Activated gamma-delta T cell treated with Interleukin-2 at 50 U/mL for 16 hours (primary cell): ENCODE data around the gene SRPK1.
"Not testable (repeated sequence)": the region's sequence is repeated elsewhere in the genome, so short reads cannot be mapped to it uniquely, and the experiment has no call there.

Source experiments
- DNase-seq: peaks from one replicate; pipeline ENCODE4 v3.0.0-alpha.2; 2020

The SRPK1 gene

GRCh38 chr6:35920793-35921732 lies at the start of gene SRPK1:
SRPK1 (minus strand) TSS chr6:35921098; CDS start chr6:35921056, 42 bp downstream.
- peak; percentile 80 for DNase-seq

GRCh38 chr6:35970181-35970580 lies 49.3 kb upstream of the SRPK1 start:
- DNase-seq, result no peak

GRCh38 chr6:35969646-35970045 lies 48.7 kb upstream of the SRPK1 start:
- no peak for DNase-seq

DNA sequence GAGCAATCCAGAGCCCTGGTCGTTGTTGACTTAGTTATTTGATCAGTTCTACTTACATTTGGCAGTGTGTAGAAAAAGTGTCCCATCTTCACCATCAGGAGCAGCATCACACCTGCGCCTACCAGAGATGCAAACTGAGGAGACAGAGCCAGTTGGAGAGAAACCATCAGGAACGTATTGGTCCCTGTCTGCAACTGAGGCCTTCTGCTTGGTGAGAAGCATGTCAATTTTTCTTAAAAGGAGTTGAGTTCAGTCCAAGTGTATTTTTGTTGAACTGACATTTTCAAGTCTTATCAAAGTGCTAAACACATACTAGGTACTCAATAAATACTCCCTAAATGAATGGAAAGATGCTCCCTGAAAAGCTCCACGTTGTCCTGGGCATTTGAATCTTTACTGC lies 47.9 kb upstream of the SRPK1 start:
- DNase-seq, result no peak

DNA sequence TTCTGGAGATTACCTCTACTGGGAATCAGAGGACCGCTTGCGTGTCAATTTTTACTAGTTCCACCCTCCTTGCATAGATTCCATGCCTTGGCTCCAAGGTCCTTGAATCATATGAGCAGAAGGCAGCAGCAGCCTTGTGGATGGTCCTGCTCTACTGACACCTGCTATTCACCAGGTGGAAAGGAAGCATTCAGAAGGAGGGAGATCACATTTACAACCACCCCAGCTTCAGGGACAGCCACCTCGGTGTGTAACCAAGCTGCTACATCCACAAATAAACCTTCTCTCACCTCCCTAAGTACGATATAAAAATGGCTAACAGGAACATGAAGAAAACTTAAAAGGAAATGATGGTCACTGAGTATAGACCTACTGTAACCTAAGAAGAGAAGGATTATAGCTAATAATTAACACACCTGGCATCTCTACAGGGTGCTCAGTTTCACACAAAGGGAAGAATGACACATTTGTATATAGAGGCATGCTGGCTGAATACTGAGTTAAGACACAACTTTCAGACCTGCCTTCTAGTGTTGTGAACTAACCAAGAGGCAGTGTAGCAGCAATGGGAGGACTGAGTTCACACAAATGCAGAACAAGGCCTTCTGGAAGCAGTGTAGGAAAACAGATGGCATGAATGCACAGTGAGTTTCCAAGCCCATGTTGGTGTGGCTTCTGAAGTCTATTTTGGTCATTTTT lies 46.3 kb upstream of the SRPK1 start:
- no peak for DNase-seq

DNA sequence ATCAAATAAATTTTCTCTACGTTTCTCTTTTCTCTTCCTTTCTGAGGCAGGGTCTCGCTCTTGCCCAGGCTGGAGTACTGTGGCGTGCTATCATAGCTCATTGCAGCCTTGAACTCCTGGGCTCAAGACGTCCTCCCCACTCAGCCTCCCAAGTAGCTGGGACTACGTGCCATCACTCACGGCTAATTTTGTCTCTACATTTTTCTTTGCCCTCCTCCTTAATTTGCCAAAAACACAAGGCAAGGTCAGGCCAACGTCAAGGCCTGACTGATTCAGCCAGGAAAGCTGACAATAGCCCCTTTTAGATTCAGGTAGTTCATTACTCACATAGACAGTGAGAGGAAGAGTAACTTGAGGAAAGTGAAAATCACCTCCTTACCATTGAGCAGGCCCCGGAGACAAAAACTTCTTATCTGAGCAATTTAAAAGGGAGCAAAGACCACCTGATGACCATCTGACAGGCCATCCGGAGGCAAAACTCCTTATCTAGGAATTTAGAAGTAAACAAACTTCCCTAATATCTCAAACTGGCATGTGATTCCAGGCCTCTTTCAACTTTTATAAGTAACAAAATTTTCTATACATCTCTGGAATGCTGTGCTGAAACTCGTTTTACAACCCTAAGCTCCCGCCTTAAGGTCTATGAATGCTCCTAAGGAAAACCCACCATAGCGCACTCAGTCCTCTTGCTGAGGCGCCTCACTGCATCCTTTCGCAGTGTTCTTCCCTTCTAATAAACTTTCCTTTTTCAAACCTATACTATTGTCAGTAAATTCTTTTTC lies 42.1 kb upstream of the SRPK1 start:
- no peak for DNase-seq

DNA sequence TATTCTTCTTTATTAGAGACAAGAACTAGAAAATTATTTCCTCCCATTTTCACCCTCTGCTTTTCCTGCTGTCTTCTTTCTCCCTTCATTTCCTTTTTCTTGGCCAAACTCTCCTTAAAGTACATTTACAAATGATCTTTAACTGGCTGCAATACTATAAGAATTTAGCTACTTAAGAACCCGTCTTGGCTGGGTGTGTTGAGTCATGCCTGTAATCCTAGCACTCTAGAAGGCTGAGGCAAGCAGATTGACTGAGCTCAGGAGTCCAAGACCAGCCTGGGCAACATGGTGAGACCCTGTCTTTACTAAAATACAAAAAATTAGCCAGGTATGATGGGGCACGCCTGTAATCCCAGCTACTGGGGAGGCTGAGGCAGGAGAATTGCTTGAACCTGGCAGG lies 39.3 kb upstream of the SRPK1 start:
- DNase-seq, result no peak

- no peak for DNase-seq
Observed at GRCh38 chr6:35955970-35956369, 35.1 kb upstream of the SRPK1 start.

DNA sequence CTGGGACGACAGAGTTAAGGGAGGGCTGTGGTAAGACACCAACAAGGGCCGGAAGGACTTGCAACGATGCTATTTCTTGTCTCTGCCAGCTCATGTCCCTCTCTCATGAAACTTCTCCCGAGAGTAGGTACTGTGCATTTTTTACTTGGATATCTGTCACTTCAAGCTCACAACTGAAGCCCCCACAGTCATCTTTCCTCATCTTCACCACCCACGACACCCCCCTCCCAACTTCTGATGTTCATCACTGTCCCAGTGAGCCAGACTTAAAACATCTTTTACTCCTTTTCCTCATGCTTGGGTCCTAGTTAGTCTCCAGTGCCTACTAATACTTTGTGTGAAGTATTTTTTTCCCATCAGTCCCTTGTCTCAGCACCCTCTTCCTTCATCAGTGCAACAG lies 34.6 kb upstream of the SRPK1 start:
- DNase-seq, result no peak

DNA sequence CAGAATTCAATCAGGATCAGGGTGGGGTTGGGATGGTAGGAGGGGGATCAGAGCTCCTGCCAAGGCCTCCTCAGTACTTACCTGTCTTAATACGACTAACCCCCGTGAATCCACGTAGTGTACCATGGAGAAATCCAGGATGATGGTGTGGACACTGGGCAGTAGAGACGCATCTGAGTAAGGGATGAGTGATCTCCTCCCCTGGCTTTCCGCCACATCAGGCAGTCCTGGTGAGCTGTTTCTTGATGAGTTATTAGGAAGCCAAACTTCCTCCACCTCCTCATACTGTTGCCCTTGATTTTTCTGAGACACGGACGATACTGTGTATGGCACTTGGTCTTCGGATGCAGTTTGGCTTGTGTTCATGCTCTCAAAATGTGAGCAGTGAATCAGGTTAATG lies 34.2 kb upstream of the SRPK1 start:
- DNase-seq, result no peak

DNA sequence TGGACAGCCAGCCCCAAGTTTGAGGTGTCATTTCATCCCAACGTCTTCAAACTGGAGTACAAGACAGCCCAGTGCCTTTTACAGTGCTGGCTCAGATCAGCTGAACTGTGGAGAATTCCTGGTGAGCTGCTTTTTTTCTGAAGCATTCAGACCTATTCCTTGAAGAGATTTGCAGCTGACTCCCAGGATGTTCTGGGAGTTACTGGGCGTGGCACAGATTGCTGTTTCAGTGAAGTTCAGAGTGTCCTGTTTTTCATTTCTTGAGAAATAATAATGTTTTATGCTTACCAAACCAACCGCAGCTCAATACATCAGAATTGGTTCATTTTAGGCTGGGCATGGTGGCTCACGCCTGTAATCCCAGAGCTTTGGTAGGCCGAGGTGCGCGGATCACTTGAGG lies 33.4 kb upstream of the SRPK1 start:
- DNase-seq, result no peak

GRCh38 chr6:35948725-35949124 lies 27.8 kb upstream of the SRPK1 start:
- DNase-seq, result no peak

- no peak for DNase-seq
Observed at GRCh38 chr6:35945650-35946025, 24.7 kb upstream of the SRPK1 start.

- DNase-seq, result no peak
Observed at GRCh38 chr6:35943390-35943789, 22.5 kb upstream of the SRPK1 start.

DNA sequence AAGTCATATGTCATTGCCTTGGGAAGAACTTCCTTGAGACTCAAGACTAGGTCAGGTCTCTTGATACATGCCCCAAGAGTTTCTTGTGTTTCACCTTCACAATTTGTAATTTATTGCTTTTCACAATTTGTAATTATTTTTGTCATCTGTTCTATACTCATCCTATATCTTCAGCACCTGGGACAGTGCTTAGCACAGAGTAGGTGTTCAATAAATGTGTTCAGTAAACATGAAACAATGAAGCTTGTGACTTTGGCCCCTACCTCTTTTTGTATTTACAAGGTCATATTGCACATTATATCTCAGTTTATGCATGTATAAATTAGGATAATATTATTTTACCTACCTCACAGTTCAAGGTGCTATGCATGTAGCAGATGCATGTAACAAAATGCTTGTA lies 21.5 kb upstream of the SRPK1 start:
- no peak for DNase-seq

- DNase-seq, result not testable (repeated sequence)
Observed at GRCh38 chr6:35941170-35941569, 20.3 kb upstream of the SRPK1 start.

GRCh38 chr6:35940014-35940413 lies 19.1 kb upstream of the SRPK1 start:
- DNase-seq, result not testable (repeated sequence)

DNA sequence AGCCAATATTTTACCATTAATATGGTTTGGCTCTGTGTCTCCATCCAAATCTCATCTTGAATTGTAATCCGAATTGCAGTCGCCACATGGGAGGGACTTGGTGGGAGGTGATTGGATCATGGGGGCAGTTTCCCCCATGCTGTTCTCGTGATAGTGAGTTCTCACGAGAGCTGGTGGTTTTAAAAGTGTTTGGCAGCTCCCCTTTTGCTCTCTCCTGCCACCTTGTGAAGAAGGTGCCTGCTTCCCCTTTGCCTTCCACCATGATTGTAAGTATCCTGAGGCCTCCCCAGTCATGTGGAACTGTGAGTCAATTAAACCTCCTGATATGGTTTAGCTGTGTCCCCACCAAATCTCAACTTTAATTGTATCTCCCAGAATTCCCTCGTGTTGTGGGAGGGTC lies 18.4 kb upstream of the SRPK1 start:
- DNase-seq, result not testable (repeated sequence)

DNA sequence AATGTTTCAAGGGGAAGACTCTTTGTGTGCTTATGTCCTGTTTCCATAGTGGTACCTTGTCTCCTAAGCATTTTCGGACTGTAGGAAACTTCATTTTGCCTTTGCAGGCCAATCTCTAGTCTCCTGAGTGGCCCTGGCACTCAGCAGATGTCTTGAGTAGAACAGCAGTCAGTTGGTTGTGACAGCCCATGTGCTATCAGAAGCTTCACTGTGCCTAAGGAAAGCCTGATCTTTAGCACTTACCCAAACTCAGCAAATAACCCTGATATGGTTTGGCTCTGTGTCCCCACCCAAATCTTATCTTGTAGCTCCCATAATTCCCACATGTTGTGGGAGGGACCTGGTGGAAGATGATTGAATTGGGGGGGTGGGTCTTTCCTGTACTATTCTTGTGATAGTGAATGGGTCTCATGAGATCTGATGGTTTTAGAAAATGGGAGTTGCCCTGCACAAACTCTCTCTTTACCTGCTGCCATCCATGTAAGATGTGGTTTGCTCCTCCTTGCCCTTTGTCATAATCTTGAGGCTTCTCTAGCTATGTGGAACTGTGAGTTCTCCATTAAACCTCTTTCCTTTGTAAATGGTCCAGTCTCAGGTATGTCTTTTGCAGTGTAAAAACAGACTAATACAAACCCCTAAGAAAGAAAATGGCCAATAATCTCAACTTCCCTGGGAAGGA lies 15.9 kb upstream of the SRPK1 start:
- no peak for DNase-seq

GRCh38 chr6:35935469-35935868 lies 14.6 kb upstream of the SRPK1 start:
- no peak for DNase-seq

DNA sequence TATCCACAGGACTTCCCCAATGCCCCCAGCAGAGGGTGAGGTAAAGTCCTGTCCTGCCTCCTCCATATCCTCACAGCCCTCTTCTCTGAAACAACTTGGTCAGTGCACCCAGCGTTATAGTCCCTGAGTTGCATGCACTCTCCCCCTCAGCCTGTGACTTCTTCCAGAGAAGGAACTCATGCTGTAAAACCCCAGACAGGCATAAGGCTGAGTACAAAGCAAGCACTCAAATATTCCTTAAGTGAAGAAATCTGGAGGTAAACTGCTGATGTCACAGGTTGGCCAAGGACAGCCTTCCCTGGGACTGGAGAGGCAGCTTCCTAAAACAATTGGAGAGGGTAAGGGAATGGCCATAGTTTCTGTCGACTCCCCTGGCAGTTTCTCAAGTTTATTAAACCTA lies 12.9 kb upstream of the SRPK1 start:
- no peak for DNase-seq

- not testable (repeated sequence) for DNase-seq
Observed at GRCh38 chr6:35931873-35932272, 11.0 kb upstream of the SRPK1 start.

- DNase-seq, result no peak
Observed at GRCh38 chr6:35931120-35931561, 10.2 kb upstream of the SRPK1 start.
